HG03571 (cell line): ENCODE measurements around the gene LCLAT1.
"Not testable (repeated sequence)": the region's sequence is repeated elsewhere in the genome, so short reads cannot be mapped to it uniquely, and the experiment has no call there.

ENCODE experiments used
- ATAC-seq: cut with Tn5 transposase; IDR thresholded peaks from one replicate; pipeline ENCODE4 v1.9.1; 2021; ENCODE audit not compliant: unreplicated experiment

Gene LCLAT1

DNA sequence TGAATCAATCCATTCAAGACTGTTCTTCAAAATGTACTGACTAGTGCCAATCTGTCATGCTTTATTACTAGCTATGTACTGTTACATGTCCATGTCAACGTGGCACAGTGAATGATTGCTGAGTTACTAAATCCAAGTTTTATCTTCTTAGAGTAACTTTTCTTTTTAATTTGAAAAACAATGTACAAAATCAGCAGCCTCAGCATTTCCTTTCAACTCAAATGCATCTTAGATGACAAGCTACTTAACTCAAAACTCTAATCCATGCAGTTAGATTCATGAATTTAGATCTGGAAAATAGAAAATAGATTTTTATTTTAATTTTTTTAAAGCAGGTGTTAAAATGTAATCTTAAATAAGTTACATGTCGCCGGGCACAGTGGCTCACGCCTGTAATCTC, 186.0 kb downstream of the LCLAT1 start:
- ATAC-seq: no peak

DNA sequence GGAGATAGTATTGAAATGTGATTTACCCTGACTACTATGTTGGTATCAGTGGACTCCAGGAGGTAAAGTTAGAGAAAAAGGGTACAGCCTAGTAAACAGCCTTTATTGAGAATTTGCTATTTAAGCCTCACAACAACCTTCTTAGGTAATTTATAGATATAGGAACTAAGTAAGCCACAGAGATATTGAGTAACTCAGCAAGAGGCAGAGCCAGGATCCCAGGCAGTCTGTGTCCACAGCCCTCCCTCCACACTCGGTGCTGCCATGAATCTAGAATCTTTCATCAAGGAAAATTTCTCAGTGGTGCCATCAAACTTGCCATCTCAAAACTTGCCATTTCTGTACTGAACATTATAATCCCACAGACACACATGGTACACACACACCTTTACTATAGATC, 189.3 kb downstream of the LCLAT1 start:
- no peak for ATAC-seq

DNA sequence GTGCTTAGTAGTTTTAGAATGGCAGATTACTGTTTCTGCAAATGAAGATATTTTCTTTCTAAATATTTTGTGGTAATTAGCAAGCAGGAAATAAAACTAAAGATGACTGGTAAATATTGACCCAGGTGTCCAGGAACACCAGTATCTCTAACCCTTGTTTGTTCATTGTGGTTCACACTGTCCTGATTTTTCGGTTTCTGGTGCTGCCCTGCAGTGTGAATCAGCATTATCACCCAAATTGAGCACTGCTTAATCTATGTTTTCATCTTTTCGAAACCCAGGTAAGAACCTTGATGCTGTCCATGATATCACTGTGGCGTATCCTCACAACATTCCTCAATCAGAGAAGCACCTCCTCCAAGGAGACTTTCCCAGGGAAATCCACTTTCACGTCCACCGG, 192.8 kb downstream of the LCLAT1 start:
- no peak for ATAC-seq

DNA sequence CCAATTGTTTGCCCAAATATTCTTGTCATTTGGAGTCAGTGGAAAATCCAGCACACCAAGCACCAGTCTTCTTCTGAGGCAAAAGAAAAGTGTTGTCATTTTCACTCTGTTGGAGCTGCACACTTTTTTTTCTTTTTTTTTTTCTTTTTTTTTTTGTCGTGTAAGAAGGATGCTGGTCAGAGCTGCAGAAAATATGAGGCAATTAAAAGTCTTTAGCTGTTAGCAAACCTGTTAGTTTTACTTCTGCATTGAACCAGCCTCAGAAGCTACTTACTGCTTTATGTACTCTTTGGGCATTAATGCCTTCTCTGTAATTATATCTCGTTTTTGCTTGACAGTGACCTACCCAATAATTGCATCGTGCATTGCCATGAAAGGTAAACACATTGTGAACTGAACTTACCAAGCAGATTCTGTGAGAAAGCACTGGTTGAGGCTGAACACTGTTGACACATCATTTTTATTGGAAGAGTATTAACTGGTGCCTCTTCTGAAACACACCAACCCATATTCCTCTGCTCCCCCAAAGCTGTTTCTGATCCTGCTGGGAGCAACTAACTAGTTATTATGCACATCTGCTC, 194.8 kb downstream of the LCLAT1 start:
- no peak for ATAC-seq

DNA sequence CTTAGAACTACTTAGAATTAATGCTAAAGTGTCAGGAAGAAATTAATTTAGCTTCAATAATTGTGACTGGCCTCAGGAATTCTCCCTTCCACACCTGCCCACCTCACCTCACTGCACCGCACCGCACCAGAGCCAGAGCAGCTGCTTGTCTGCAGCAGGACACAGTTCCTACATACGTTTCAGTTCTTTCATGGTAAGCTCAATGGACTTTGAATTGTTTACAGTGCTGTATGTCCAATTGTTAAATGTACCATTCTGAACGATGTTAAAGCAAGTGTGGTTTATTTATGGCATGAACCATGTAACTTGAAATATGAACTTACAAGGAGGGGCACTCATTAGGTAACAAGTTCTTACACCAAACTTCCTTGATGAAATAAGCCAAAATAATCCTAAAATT, 196.0 kb downstream of the LCLAT1 start:
- ATAC-seq: not testable (repeated sequence)

DNA sequence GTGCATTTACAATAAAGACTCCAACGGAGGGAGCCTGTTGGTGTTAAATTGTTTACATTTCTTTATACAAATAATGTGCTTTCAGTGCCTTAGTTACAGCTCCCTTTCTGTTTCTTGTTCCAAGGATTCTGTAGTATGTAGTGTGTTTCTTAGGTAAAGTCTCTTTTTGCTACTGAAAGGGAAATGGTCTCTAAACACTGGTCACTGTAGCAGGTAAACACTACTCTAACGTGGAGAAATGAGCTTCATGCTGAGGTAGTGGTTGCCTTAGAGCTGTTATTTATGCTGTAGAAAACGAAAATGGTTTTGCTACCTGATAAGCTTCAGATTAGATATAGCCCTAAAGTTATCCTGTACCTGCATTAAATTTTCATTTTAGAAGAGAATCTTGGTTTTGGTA, 196.6 kb downstream of the LCLAT1 start:
- ATAC-seq: no peak

DNA sequence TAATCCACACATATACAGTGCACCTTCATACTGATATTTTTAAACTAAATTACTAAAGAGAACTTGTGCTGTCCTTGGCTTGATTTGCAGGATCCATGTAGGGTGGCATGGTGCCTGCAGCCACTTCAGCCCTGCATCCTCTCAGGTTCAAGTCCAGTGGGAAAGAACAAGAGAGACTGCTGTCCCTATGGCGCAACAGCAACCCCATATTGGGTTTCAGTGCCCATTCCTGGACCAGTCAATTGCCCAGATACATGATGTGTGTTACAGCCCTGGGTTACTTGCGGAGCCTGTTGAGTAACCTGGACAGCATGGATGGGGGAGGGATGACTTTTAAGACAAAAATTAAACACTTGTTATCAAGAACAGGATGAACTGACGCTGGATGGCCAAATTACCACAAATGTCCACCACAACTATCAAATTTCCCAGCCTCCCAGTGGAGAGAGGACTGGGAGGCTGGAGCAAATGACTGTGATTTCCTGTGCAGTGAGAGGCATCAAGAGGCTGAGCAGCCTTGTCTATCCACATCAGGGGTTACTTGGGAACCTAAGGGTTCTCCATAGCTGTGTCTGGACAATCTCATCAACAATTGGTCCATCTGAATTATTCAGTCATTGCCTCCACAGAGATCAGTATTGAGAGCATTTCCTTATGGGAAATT, 198.2 kb downstream of the LCLAT1 start:
- ATAC-seq: no peak

DNA sequence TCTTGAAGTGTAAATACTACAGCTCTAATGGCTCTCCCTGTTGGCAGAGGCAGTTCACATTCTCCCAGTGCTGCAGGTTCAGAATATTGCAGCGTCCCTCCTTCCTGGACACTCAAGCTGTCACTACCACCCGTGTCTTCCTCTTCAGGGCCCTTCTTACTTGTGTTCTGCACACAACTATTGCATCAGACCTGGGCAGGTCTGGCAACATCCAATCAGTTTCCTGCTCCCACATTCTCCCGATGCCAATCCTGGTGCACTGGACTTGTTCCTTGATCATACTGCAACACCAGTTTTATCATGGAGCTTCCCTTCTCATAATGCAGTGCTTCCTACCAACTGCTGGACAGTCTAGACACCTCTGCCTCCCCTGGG, 198.7 kb downstream of the LCLAT1 start:
- ATAC-seq: no peak

DNA sequence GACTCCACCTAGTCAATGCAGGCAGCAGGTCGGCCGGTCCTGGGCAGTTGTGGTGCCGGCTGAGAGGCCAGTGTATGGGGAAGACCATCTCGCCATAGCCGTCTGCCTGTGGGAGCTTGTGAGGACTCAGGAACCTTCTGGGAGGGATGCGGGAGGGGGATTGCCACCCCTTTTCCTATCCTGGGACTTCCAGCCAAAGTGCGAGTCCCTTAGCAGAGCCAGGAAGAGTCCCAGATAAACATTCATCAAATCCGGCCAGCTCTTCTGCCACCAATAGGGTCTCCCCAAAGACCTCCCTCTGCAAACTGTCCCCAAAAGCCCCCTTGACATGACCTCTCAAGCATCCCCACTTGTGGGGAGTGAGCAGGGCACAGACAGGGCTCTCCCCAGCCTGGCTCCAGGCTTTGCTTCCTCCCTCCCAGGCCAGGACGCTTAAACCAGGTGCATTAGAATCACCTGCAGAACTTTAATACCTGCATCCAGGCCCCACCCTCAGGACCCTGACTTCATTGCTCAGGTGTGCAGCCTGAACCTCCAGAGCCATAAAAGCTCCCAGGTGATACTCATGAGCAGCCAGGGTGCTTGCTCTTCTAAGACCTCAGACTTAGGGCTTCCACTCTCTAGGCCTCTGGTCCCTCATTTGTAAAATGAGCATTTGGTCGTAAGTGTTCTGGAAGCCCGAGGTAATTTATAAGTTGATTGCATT, 200.9 kb downstream of the LCLAT1 start:
- no peak for ATAC-seq

DNA sequence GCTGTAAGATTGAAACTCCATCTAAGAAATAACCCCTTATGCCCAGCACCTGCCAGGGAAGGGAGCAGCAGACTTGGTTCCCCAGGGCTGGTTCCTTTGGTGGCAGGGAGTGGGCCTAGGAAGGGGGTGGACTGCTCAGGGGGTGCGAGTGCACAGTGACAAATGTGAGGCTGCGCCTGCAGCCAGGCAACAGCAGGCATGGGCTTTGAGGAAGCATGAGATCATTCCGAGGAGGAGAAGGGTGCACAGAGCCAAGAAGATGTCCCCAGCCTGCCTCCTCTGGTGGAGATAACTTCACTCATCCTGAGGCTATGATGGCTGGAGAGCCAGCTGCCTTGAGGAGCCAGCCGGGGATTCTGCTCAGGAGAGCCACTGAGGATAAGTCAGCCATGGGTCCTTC, 202.2 kb downstream of the LCLAT1 start:
- ATAC-seq: no peak

DNA sequence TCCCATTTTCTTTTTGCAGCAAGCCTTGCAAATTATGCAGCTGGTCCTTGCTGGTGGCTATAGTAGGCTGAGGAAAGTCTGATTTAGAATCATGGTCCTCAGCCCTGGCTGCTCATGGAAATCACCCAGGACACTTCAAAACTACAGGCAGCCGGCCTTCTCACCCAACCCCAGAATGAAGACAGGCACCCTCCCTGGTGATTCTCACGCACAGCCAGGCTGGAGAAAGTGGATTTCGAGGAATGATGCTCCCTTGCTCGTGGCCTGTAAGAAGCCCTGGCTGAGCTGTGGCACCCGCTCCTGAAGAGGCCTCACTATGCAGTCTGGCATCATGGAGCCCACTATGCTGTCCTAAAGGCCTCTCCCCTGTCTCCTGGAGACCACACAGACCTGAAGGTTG, 202.8 kb downstream of the LCLAT1 start:
- no peak for ATAC-seq

DNA sequence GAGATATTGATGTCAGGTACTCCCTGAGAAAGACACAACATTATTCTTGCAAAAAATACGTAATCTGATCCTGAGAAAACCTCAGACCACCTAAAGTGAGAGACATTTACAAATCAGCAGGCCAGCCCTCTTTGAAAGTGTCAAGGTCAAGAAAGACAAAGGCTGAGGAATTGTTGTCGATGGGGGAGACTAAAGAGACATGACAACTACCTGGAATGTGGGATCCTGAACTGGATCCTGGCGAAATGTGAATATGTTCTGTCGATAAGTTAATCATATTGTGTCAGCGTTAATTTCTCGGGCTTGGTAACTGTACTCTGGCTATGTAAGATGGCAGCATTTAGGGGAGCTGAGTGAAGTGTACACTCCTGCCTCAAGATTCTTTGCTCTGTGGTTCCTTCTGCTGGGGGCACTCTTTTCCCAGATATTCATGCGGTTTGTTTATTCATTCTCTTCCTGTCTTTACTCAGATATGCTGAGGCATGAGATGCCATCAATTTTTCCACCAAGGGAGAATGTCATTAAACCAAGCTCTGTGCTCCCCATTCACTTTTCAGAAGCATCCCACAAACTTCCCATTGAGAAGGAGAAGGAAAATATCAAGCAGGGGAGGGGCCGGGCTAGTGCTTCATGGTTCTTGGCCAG, 205.3 kb downstream of the LCLAT1 start:
- ATAC-seq: no peak

DNA sequence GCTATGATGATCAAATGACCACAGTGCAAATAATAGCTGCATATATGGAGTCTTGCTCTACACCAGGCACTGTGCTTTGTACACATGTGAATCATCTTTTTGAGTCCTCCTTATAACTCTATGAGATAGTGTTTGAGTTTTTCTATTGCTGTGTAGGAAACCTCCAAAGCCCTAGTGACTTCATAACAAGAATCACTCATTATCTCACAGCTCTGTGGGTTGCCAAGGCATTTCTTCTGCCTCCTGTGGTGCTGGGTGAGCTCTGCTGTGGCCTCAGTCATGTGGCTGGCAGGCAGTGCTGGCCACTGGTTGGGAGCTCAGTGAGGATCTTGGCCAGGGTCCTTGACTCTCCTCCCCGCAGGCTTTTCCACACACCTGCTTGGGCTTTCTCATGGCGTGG, 206.8 kb downstream of the LCLAT1 start:
- no peak for ATAC-seq

DNA sequence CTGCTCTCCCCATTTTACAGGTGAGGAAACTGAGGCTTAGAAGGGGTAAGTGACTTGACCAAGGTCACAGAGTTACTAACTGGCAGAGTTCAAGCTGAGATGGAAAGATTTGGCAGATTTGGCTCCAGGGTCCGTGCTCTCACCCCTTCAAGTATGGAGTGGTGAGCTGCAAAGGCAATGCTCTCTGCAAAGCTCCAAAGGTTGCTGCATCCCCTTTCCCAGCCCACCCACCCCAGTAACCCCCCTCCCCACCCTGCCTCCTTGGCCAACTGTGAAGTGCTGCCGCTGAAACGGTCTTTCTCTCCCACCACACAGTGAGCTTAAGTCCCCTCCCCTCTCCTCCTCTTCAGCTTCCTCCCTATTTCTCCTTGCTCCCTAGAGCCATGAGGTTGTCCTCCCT, 207.4 kb downstream of the LCLAT1 start:
- ATAC-seq: no peak

DNA sequence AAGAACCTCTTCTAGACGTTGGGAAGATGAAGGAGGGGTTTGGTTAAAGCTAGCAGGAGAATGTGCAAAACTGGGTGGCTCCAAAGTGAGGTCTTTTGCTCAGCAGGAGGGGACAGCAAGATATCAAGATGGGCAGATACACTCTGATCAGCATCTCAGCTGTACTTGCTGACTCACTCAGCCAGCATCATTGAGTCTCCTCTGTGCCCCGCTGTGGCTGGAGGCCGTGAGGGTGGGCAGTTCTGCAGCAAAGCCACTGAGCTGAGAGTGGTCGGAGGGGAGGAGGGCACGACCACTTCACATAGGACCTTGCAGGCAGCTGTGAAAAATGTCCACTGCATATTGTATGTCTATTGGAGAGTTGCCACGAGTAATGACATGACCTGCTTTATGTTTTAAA, 208.2 kb downstream of the LCLAT1 start:
- no peak for ATAC-seq

DNA sequence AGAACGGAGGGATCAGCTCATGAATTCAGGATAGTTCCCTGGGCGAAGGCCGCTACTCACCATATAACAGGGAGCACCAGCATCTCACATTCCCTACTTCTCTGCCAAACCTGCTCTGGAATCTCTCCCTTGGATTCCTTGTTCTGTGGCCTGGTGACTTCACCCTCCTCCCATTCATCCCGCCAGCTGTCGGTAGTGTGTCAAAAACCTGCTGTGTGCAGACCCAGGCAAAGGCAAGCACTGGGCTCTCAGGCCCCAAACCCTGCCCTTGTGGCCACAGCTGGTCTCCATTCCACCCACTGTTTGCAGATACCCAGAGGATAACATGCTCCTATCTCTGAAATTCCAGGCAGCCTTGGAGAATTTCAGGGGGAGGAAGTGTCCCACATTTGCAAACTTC, 208.6 kb downstream of the LCLAT1 start:
- no peak for ATAC-seq

DNA sequence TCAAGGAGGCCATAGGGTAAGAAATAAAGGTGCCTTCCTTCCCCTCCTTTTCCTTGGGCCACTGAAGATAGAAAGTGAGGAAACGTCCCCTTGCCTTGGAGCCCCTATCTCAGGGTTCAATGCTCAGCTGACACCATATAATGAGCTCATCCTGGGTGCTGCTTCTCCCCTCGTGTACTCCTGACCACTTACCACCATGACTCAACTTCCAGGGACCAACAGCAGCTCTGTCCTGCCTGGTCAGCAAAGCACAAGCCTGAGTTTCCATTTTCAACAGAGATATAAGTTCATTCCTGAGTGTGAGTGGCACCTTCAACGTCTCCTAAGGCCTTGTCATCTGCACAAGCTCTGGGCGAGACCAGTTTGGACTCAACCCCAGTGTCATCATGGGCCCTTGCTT, 209.0 kb downstream of the LCLAT1 start:
- ATAC-seq: no peak

DNA sequence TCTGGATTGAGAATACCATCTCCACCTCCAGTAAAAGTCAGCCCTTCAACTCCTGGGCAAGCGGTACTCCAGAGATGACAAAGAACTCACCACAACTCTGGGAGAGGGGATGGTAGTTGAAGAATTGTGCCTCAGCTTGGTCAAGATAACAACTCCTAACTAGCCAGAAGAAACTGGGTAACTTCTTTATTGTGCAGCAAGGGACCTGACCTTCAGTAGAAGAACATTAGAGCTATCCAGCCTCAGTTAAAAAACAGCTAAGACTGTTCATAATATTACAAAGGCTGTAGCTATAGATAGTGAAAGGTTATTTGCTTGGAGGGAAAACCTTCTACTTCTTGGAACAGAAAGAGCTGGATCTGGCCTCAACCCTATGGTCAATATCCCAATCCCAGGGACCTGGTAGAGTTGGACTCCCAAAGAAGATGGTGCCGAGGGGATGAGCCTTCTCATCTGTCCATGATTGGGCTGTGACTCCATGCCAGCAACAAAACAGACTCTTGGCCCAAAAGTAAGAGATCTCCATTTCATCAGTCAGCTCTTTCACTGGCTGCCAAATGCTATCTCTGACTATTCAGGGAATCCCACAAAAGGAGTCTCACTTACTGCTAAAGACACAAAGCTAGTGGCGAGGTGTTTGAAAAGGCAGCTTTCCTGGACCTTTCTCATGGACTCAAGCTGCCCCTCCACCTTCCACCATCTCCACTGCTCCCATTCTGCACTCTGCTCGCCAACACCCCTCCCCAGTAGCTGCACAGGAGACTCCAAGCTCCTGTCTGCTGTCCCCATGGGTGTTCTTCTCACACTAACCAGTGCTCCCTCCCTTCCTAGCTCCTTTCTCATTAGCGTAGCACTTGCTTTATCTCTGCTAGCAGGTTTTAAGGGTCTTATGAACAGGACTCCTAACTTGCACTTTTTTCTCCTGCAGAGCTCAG, 214.4 kb downstream of the LCLAT1 start:
- no peak for ATAC-seq

DNA sequence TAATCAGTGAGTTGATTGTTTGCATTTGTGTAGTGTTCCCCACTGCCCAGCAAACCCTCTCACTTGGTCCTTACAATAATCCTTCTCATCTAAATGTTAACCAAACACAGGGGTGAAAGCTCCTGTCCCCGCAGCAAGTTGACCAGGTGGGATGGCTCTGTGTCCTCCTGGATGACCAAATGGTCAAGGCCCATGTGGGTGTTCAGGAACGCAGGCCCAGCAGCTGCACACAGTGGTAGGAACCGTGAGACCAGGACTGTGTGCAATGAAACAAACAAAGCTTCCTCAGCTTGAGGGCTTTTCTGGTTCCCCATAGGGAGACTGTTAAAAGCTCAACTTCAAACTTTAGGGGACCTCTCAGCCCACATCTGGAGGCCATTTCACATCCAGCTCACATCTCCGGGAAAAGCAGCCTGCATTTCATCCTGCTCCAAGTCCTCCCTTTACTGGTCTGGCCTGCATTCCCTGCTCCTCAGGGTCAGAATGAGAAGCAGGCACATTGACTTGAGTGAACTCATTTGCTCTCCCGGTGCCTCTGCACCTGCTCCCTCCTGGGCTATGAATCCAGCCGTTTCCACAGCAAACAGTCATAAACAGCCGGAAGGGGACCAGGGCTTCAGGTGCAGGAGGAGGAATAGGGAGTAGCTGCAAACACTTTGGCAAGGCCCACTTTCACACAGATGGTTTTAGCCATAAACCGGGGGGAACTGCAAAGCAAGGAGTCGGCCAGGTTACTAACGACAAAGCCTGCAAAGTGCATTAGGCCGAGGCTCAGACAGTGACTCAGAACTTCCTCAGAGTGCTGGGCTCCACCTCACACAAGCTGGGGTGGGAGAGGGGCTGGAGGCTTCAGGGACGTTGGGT, 215.5 kb downstream of the LCLAT1 start:
- ATAC-seq: no peak

DNA sequence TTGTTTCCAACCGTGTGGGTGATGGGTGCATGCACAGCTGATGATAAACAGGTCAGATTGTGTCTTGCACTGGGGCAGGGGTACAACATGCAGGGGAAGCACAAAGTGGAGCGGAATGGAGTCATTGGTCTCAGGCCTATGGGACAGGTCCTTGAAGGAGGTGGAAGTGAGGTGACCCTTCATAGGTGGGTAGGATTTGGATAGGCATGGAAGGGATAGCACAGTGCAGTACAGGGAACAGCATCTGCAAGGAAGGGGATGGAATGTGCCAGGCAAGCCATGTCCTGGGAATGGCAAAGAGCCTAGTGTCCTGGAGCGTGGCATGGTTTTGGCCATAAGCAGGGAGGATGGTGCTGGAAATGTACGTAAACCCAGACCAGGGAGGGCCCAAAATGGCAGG, 216.3 kb downstream of the LCLAT1 start:
- no peak for ATAC-seq
